Measurements from ENCODE around the gene ZBTB18.

- TF ChIP-seq CTCF (IDR thresholded peaks at IDR 0.05): no peak
- TF ChIP-seq POLR2AphosphoS5 (IDR thresholded peaks at IDR 0.05; ENCODE audit: low read depth, low read length): no peak
- TF ChIP-seq TCF12 (IDR thresholded peaks at IDR 0.05): no peak
- no peak for TF ChIP-seq MAX (IDR thresholded peaks at IDR 0.05; ENCODE audit: low read depth)
- no peak for TF ChIP-seq MEF2A (IDR thresholded peaks at IDR 0.05; ENCODE audit: borderline replicate concordance, low read depth)
These were observed 23.5 kb upstream of the ZBTB18 start for GRCh38 chr1:244027491-244028145.

Measured in SK-N-SH (cell line).